ENCODE data around the gene SPTLC2. TPM values are rescaled to one million over a fixed set of nuclear protein-coding genes. Genes with fewer than 3 reads are reported as not detected.

Gene SPTLC2
- total and polyA plus RNA-seq, 2 of the 13 experiments (the other 11 are each of a cell fraction or from before 2014, with no cell fraction given) = 17.4 to 17.5 TPM

DNA sequence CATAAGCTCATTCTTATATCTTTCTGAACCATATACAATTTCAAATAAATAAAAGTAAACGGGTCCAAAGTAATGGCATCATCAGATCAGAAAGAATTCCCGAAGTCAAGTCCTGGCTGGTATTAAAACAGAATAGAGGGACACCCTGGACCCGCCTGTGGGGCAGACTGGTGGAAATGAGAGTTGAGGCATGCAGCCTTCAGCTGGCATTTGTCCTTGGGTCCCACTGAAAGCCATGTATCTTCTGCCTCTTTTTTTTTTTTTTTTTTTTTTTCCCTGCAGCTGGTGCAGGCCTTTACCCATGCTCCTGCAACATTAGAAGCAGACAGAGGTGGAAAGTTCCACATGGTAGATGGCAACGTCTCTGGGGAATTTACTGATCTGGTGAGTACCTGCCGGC is 148.6 kb downstream of the SPTLC2 start (continued):
- TF ChIP-seq, protein P1, sequence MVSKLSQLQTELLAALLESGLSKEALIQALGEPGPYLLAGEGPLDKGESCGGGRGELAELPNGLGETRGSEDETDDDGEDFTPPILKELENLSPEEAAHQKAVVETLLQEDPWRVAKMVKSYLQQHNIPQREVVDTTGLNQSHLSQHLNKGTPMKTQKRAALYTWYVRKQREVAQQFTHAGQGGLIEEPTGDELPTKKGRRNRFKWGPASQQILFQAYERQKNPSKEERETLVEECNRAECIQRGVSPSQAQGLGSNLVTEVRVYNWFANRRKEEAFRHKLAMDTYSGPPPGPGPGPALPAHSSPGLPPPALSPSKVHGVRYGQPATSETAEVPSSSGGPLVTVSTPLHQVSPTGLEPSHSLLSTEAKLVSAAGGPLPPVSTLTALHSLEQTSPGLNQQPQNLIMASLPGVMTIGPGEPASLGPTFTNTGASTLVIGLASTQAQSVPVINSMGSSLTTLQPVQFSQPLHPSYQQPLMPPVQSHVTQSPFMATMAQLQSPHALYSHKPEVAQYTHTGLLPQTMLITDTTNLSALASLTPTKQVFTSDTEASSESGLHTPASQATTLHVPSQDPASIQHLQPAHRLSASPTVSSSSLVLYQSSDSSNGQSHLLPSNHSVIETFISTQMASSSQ (IDR thresholded peaks at IDR 0.05; ENCODE audit: low read depth) = no peak
- TF ChIP-seq, protein P1 (CRISPR knock-in tag; IDR thresholded peaks at IDR 0.05; ENCODE audit: borderline replicate concordance) = no peak
- TF ChIP-seq, protein P2, sequence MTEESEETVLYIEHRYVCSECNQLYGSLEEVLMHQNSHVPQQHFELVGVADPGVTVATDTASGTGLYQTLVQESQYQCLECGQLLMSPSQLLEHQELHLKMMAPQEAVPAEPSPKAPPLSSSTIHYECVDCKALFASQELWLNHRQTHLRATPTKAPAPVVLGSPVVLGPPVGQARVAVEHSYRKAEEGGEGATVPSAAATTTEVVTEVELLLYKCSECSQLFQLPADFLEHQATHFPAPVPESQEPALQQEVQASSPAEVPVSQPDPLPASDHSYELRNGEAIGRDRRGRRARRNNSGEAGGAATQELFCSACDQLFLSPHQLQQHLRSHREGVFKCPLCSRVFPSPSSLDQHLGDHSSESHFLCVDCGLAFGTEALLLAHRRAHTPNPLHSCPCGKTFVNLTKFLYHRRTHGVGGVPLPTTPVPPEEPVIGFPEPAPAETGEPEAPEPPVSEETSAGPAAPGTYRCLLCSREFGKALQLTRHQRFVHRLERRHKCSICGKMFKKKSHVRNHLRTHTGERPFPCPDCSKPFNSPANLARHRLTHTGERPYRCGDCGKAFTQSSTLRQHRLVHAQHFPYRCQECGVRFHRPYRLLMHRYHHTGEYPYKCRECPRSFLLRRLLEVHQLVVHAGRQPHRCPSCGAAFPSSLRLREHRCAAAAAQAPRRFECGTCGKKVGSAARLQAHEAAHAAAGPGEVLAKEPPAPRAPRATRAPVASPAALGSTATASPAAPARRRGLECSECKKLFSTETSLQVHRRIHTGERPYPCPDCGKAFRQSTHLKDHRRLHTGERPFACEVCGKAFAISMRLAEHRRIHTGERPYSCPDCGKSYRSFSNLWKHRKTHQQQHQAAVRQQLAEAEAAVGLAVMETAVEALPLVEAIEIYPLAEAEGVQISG (CRISPR knock-in tag; IDR thresholded peaks at IDR 0.05) = no peak
- TF ChIP-seq ZNF225 (CRISPR knock-in tag; IDR thresholded peaks at IDR 0.05) (no peak), KLF6 (CRISPR knock-in tag; IDR thresholded peaks at IDR 0.05) (no peak)
